ENCODE results near the gene SUFU.
"Not testable (repeated sequence)": the region's sequence is repeated elsewhere in the genome, so short reads cannot be mapped to it uniquely, and the experiment has no call there.

SUFU gene

DNA sequence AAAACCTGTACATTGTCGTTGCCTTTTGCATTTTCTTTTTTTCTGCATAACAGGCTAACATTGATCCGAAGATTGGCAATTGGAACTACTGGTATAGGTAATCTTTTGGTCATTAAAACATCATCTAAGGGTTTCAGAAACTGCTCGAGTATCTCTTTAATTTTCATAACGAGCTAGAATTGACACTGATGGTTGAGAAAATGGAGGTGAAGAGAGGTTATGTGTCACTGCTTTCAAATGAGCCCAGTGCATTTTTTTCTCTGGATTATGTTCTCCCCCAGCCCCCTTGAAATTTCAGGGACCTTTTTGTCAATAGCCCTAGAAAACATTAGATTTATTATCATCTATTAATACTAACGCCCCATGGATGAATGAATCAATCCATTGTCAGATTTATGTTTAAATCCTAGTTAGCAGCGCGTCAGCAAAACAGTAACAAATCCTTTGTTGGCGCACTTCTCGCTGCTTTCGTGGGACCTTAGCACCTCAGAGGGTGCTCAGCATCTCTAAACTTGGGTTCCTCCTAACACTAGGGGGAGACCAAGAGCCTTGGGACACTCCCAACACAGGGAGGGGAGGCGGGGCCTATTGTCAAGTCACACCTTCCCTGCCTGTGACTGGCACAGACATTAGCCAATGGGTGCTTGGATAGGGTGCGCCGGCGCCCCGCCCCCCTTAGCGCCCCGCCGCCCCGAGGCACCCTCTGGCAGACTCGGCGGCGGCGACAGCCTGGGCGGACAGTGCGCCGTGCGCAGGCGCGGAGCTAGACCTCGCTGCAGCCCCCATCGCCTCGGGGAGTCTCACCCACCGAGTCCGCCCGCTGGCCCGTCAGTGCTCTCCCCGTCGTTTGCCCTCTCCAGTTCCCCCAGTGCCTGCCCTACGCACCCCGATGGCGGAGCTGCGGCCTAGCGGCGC is at the start of gene SUFU:
TSS of gene SUFU (plus strand) at position 709 of the 915 bp plus-strand sequence. CDS start at position 890, 181 bp downstream.
- no peaks in the 10 kb centered on the region for H3K27me3 ChIP-seq (ENCODE audit: low read length)
- peak within 1 kb of the TSS; percentile 61 for H3K27ac ChIP-seq (ENCODE audit: low read depth, low read length)
- H2AFZ ChIP-seq (ENCODE audit: low read depth, low read length, severe bottlenecking), result peak within 1 kb of the TSS; percentile 82

GRCh38 chr10:102454662-102455487 is 48.9 kb upstream of the SUFU start:
- not testable (repeated sequence) for H3K4me3 ChIP-seq (ENCODE audit: insufficient read depth, low read length, poor library complexity, severe bottlenecking)

More for the DNA sequence above, at the start of gene SUFU:
- no peak for TF ChIP-seq EZH2phosphoT487 (conservative IDR thresholded peaks at IDR 0.05; ENCODE audit: low read length)
- TF ChIP-seq, protein P1, sequence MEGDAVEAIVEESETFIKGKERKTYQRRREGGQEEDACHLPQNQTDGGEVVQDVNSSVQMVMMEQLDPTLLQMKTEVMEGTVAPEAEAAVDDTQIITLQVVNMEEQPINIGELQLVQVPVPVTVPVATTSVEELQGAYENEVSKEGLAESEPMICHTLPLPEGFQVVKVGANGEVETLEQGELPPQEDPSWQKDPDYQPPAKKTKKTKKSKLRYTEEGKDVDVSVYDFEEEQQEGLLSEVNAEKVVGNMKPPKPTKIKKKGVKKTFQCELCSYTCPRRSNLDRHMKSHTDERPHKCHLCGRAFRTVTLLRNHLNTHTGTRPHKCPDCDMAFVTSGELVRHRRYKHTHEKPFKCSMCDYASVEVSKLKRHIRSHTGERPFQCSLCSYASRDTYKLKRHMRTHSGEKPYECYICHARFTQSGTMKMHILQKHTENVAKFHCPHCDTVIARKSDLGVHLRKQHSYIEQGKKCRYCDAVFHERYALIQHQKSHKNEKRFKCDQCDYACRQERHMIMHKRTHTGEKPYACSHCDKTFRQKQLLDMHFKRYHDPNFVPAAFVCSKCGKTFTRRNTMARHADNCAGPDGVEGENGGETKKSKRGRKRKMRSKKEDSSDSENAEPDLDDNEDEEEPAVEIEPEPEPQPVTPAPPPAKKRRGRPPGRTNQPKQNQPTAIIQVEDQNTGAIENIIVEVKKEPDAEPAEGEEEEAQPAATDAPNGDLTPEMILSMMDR (IDR thresholded peaks at IDR 0.05; ENCODE audit: insufficient read depth, low read length, poor library complexity, severe bottlenecking), result peak; percentile 69
- Histone ChIP-seq H3K9me3 (ENCODE audit: insufficient read depth, low read length) (no peaks in the 10 kb centered on the region), H3K4me3 (ENCODE audit: insufficient read depth, low read length, poor library complexity, severe bottlenecking) (peak within 1 kb of the TSS; percentile 82), H3K79me2 (ENCODE audit: insufficient read depth, low read length) (peaks cover 31% of the 10 kb centered on the region), H3K9ac (ENCODE audit: low read length) (peak within 1 kb of the TSS; percentile 78), H3F3A (ENCODE audit: insufficient read depth) (peaks cover 7% of the 10 kb centered on the region), H3K9me2 (replicated peaks; ENCODE audit: insufficient read depth, low read length) (no peaks in the 10 kb centered on the region), H4K20me1 (ENCODE audit: low read depth, low read length) (peaks cover 8% of the 10 kb centered on the region; the same call in 1 of the 2 replicates), H3K36me3 (ENCODE audit: low read length) (no peaks in the 10 kb centered on the region), H3K4me2 (ENCODE audit: low read depth, low read length, poor library complexity, severe bottlenecking) (peak within 1 kb of the TSS; percentile 93)

GRCh38 chr10:102455893-102456471 is 47.8 kb upstream of the SUFU start:
- H4K20me1 ChIP-seq (ENCODE audit: low read depth, low read length), result no peaks in the 10 kb centered on the region
- TF ChIP-seq, protein P1 (IDR thresholded peaks at IDR 0.05; ENCODE audit: insufficient read depth, low read length, poor library complexity, severe bottlenecking), result no peak
- TF ChIP-seq EZH2phosphoT487 (conservative IDR thresholded peaks at IDR 0.05; ENCODE audit: low read length), result no peak
- H3K4me2 ChIP-seq (ENCODE audit: low read depth, low read length, poor library complexity, severe bottlenecking), result no peak overlapping the region
- H3K27ac ChIP-seq (ENCODE audit: low read depth, low read length), result no peak overlapping the region
- no peak overlapping the region for H2AFZ ChIP-seq (ENCODE audit: low read depth, low read length, severe bottlenecking)
- no peaks in the 10 kb centered on the region for H3K9me3 ChIP-seq (ENCODE audit: insufficient read depth, low read length)
- H3K36me3 ChIP-seq (ENCODE audit: low read length), result no peaks in the 10 kb centered on the region; the same call in 1 of the 2 replicates
- H3F3A ChIP-seq (ENCODE audit: insufficient read depth), result peaks cover 9% of the 10 kb centered on the region
- H3K27me3 ChIP-seq (ENCODE audit: low read length), result no peaks in the 10 kb centered on the region
- no peaks in the 10 kb centered on the region for H3K9me2 ChIP-seq (replicated peaks; ENCODE audit: insufficient read depth, low read length)
- H3K9ac ChIP-seq (ENCODE audit: low read length), result no peak overlapping the region
- no peak overlapping the region for H3K4me3 ChIP-seq (ENCODE audit: insufficient read depth, low read length, poor library complexity, severe bottlenecking)
- peaks cover 23% of the 10 kb centered on the region for H3K79me2 ChIP-seq (ENCODE audit: insufficient read depth, low read length)

More at GRCh38 chr10:102454662-102455487, 48.9 kb upstream of the SUFU start:
- H3K27ac ChIP-seq (ENCODE audit: low read depth, low read length); H3K9ac ChIP-seq (ENCODE audit: low read length); H3K9me2 ChIP-seq (replicated peaks; ENCODE audit: insufficient read depth, low read length); H2AFZ ChIP-seq (ENCODE audit: low read depth, low read length, severe bottlenecking); H3K9me3 ChIP-seq (ENCODE audit: insufficient read depth, low read length); H3K27me3 ChIP-seq (ENCODE audit: low read length); H3K36me3 ChIP-seq (ENCODE audit: low read length); H3F3A ChIP-seq (ENCODE audit: insufficient read depth); H4K20me1 ChIP-seq (ENCODE audit: low read depth, low read length); H3K4me2 ChIP-seq (ENCODE audit: low read depth, low read length, poor library complexity, severe bottlenecking): not testable (repeated sequence)
- H3K79me2 ChIP-seq (ENCODE audit: insufficient read depth, low read length), result peaks cover 26% of the 10 kb centered on the region

Data from SU-DHL-6 (cell line).